Endometrial microvascular endothelial cells (primary cell): ENCODE data around the gene DCAF10. TPM values are rescaled to one million over a fixed set of nuclear protein-coding genes. Genes with fewer than 3 reads are reported as not detected.
"Not testable (repeated sequence)": the region's sequence is repeated elsewhere in the genome, so short reads cannot be mapped to it uniquely, and the experiment has no call there.

Source experiments
- in situ Hi-C: cut with HindIII; loops from 2 replicates; pipeline ENCODE4 v1.10.0; 2017; ENCODE audit warnings: low sequenced_read_pairs, low pct_unique_long_range_greater_than_20kb; ENCODE audit errors: inconsistent ontology term
- total RNA-seq: library from RNA; depleted of rRNA; stranded (reverse); fragments of >200 nt; gene quantifications from one replicate; pipeline ENCODE4 v1.2.3, GENCODE V29; 2015; ENCODE audit errors: inconsistent ontology term

DCAF10 gene, protein sequence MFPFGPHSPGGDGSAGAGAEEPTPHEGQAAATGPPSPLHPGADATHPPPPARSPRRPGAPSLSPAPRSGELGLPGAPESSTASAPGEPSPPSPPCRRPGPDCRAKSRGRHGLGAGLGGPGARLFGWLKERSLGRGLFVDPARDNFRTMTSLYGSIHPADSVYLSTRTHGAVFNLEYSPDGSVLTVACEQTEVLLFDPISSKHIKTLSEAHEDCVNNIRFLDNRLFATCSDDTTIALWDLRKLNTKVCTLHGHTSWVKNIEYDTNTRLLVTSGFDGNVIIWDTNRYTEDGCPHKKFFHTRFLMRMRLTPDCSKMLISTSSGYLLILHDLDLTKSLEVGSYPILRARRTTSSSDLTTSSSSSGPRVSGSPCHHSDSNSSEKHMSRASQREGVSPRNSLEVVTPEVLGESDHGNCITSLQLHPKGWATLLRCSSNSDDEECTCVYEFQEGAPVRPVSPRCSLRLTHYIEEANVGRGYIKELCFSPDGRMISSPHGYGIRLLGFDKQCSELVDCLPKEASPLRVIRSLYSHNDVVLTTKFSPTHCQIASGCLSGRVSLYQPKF
- 10.8 TPM for total RNA-seq

- in situ Hi-C loops, result no loop called here
These were observed at the start of gene DCAF10 for GRCh38 chr9:37800631-37801286. DCAF10 (plus strand) TSS chr9:37800797; CDS start chr9:37800867, 70 bp downstream.

GRCh38 chr9:37751186-37751585 lies 49.4 kb upstream of the DCAF10 start:
- in situ Hi-C loops, result no loop called here

GRCh38 chr9:37751704-37752103 lies 48.9 kb upstream of the DCAF10 start:
- in situ Hi-C loops, result not testable (repeated sequence)

- in situ Hi-C loops, result not testable (repeated sequence)
These were observed 48.5 kb upstream of the DCAF10 start for GRCh38 chr9:37752112-37752511.

GRCh38 chr9:37752642-37753488 lies 47.7 kb upstream of the DCAF10 start:
- in situ Hi-C loops, result no loop called here

- in situ Hi-C loops, result no loop called here
These were observed 47.0 kb upstream of the DCAF10 start, which contains the start of gene TRMT10B for GRCh38 chr9:37753489-37754190. TRMT10B (plus strand) TSS chr9:37753805; CDS start chr9:37761932, 8,127 bp downstream.

DNA sequence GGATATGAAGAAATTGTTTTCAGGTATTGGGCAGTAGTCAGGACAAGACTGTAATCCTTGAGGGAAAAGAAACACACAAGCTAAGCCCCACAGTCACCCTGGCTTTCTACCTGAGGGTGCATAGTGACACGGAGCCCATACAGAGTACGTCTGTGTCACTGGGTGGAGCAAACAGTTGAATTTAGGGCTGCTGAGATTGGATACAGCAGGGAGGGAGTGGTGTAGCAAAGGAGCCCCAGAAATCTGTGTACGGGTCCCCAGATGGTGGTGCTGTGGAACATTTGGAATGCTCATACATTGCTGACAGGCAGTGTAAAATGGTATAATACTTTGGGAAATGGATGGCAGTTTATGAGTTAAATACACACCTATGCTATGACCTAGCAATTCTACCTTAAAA lies 41.9 kb upstream of the DCAF10 start:
- in situ Hi-C loops, result no loop called here

- in situ Hi-C loops, result no loop called here
These were observed 40.0 kb upstream of the DCAF10 start for GRCh38 chr9:37760416-37761161.

DNA sequence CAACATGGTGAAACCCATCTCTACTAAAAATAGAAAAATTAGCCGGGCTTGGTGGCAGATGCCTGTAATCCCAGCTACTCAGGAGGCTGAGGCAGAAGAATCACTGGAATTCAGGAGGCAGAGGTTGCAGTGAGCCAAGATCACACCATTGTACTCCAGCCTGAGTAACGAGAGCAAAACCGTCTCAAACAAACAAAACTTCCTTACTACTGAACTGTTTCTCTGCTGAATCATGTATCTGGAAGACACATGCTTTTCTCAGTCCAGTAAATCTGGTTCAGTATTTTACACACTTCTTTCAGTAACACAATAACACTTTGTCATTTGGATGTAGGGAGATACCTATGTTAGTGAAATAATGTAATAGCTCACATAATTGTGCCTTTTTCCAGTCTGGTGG lies 39.1 kb upstream of the DCAF10 start:
- in situ Hi-C loops, result no loop called here

DNA sequence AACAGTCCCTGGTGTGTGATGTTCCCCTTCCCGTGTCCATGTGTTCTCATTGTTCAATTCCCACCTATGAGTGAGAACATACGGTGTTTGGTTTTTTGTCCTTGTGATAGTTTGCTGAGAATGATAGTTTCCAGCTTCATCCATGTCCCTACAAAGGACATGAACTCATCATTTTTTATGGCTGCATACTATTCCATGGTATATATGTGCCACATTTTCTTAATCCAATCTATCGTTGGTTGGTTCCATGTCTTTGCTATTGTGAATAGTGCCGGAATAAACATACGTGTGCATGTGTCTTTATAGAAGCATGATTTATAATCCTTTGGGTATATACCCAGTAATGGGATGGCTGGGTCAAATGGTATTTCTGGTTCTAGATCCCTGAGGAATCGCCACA lies 35.3 kb upstream of the DCAF10 start:
- in situ Hi-C loops, result not testable (repeated sequence)

- in situ Hi-C loops, result no loop called here
These were observed 31.3 kb upstream of the DCAF10 start for GRCh38 chr9:37769306-37769705.

GRCh38 chr9:37769995-37770394 lies 30.6 kb upstream of the DCAF10 start:
- in situ Hi-C loops, result no loop called here

DNA sequence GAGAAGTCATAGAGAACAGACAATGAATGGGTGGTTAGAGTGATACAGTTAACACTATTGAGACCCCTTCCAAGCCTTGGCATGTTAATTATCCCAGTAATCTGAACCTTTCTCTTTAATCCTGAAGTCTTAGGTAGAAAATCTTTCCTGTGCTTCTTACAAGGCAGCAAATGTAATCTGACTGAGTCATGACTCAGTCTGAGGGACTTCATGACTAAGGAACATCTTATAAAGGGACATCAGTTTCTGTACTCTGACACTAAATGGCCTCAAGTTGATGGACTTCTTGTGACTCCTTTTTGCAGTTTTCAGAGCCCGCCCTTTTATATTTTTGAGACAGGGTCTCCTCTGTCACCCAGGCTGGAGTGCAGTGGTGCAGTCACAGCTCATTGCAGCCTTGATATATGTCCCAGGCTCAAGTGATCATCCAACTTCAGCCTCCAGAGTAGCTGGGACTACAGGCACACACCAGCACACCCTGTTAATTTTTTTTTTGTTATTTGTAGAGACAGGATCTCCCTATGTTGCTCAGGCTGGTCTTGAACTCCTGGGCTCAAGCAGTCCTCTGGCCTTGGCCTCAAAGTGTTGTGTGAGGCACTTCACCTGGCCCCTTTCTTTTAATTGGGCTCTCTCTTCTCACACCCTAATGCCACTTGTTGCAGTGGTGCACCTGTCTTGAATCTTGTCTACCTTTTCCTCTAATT lies 25.2 kb upstream of the DCAF10 start:
- in situ Hi-C loops, result no loop called here

- in situ Hi-C loops, result no loop called here
These were observed 24.3 kb upstream of the DCAF10 start for GRCh38 chr9:37776328-37776727.

DNA sequence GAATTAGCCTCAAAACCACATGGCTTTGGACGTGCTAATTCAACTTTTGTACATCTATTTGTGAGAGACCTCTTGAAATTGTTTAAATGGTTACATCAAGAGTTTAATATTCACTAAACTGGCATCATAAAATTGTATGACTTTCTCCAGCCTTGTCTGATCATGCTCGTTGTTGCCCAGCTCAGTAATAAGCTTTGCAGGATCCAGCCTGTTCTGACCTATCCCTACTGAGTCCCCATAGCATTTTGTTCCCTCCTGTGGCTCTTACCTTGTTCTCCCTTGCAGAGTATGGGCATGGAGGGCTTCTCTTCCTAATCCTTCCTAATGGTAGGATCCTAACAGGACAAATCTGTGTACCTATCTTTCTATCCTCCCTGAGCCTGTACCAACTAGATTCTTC lies 22.1 kb upstream of the DCAF10 start:
- in situ Hi-C loops, result no loop called here

GRCh38 chr9:37784291-37784615 lies 16.3 kb upstream of the DCAF10 start:
- in situ Hi-C loops, result no loop called here
